Cardiac muscle cell (in vitro differentiated cells and primary cell): ENCODE results near the gene RNFT2. TPM values are rescaled to one million over a fixed set of nuclear protein-coding genes. Genes with fewer than 3 reads are reported as not detected.
"Not testable (repeated sequence)": the region's sequence is repeated elsewhere in the genome, so short reads cannot be mapped to it uniquely, and the experiment has no call there.

Experiments
- DNase-seq, 2 donors: peaks; one replicate each; pipeline versions ENCODE4 v3.0.0 to v3.0.0-alpha.2; 2010 to 2017; ENCODE audit warnings: low read depth in 1 of 2, low spot score in 1 of 2
- H3K27ac ChIP-seq: fragments of 200-600 bp; sonication (generic); 2 replicates; pipeline ENCODE4 v1.5.1; 2016
- H3K27me3 ChIP-seq: fragments of 200-600 bp; sonication (generic); 2 replicates; pipeline ENCODE4 v1.6.0; 2016; ENCODE audit warnings: control low read depth
- H3K36me3 ChIP-seq: fragments of 200-600 bp; sonication (generic); 2 replicates; pipeline ENCODE4 v1.5.1; 2016; ENCODE audit warnings: control low read depth
- H3K4me1 ChIP-seq: fragments of 200-600 bp; sonication (generic); 2 replicates; pipeline ENCODE4 v1.8.1; 2017; ENCODE audit warnings: low read depth, mild to moderate bottlenecking, mixed run types
- H3K4me3 ChIP-seq: fragments of 200-600 bp; sonication (generic); 2 replicates; pipeline ENCODE4 v1.5.1; 2016; ENCODE audit warnings: mild to moderate bottlenecking
- H3K9me3 ChIP-seq: fragments of 200-600 bp; sonication (generic); 2 replicates; pipeline ENCODE4 v1.5.1; 2017; ENCODE audit warnings: low read depth, mild to moderate bottlenecking, control low read depth
- CTCF ChIP-seq: IDR thresholded peaks from 2 replicates; pipeline ENCODE4 v1.5.1; 2012; ENCODE audit warnings: low read depth, mild to moderate bottlenecking, low read length
- polyA plus RNA-seq: library from polyadenylated mRNA; unstranded; fragments of >200 nt; fragmentation: Nextera tagmentation; extraction: Ambion mirVana; gene quantifications from 2 replicates; pipeline ENCODE4 v1.2.1, GENCODE V29; 2016
- total RNA-seq: library from RNA; depleted of rRNA; stranded (reverse); fragments of >200 nt; gene quantifications from 2 replicates; pipeline ENCODE4 v1.2.3, GENCODE V29; 2016

Gene RNFT2
- total and polyA plus RNA-seq, 2 experiments from 2014 or later = 11.0 to 19.1 TPM

- H3K4me3 ChIP-seq = no peak overlapping the region
- no peak for DNase-seq
- peaks cover under 1% of the 10 kb centered on the region for H3K36me3 ChIP-seq
Measured at GRCh38 chr12:116739381-116739887, 1.3 kb downstream of the RNFT2 start.

GRCh38 chr12:116742787-116743186, 4.7 kb downstream of the RNFT2 start:
- H3K27ac ChIP-seq, H3K36me3 ChIP-seq, H3K4me1 ChIP-seq, H3K27me3 ChIP-seq, H3K9me3 ChIP-seq, DNase-seq, H3K4me3 ChIP-seq: not testable (repeated sequence)

More at GRCh38 chr12:116739381-116739887, 1.3 kb downstream of the RNFT2 start:
- H3K4me1 ChIP-seq = no peaks in the 10 kb centered on the region
- H3K27me3 ChIP-seq = no peaks in the 10 kb centered on the region
- H3K9me3 ChIP-seq = no peaks in the 10 kb centered on the region
- no peak overlapping the region for H3K27ac ChIP-seq
- TF ChIP-seq CTCF = no peak

GRCh38 chr12:116744766-116745165, 6.7 kb downstream of the RNFT2 start:
- H3K4me3 ChIP-seq = no peak overlapping the region

GRCh38 chr12:116745554-116745953, 7.4 kb downstream of the RNFT2 start:
- no peaks in the 10 kb centered on the region for H3K4me1 ChIP-seq
- no peaks in the 10 kb centered on the region for H3K27me3 ChIP-seq
- no peak overlapping the region for H3K27ac ChIP-seq
- no peaks in the 10 kb centered on the region for H3K9me3 ChIP-seq
- no peak for TF ChIP-seq CTCF
- H3K36me3 ChIP-seq = no peaks in the 10 kb centered on the region
- DNase-seq = no peak
- H3K4me3 ChIP-seq = no peak overlapping the region

More at GRCh38 chr12:116744766-116745165, 6.7 kb downstream of the RNFT2 start:
- Histone ChIP-seq H3K9me3 (no peaks in the 10 kb centered on the region), H3K27me3 (no peaks in the 10 kb centered on the region), H3K27ac (no peak overlapping the region), H3K36me3 (no peaks in the 10 kb centered on the region), H3K4me1 (no peaks in the 10 kb centered on the region)
- no peak for DNase-seq
- TF ChIP-seq CTCF = no peak

GRCh38 chr12:116749884-116750283, 11.8 kb downstream of the RNFT2 start:
- H3K4me1 ChIP-seq = no peaks in the 10 kb centered on the region
- no peaks in the 10 kb centered on the region for H3K36me3 ChIP-seq
- H3K4me3 ChIP-seq = no peak overlapping the region
- DNase-seq = no peak
- no peak for TF ChIP-seq CTCF
- H3K9me3 ChIP-seq = no peaks in the 10 kb centered on the region
- no peaks in the 10 kb centered on the region for H3K27me3 ChIP-seq
- H3K27ac ChIP-seq = no peak overlapping the region

- Histone ChIP-seq H3K27ac (no peak overlapping the region), H3K4me1 (no peaks in the 10 kb centered on the region), H3K4me3 (no peak overlapping the region), H3K36me3 (no peaks in the 10 kb centered on the region), H3K27me3 (no peaks in the 10 kb centered on the region), H3K9me3 (no peaks in the 10 kb centered on the region)
- no peak for DNase-seq
- TF ChIP-seq CTCF = no peak
Measured at GRCh38 chr12:116750298-116750697, 12.2 kb downstream of the RNFT2 start.

GRCh38 chr12:116754097-116754496, 16.0 kb downstream of the RNFT2 start:
- H3K36me3 ChIP-seq, H3K4me3 ChIP-seq, H3K4me1 ChIP-seq, DNase-seq, H3K27ac ChIP-seq, H3K27me3 ChIP-seq, H3K9me3 ChIP-seq: not testable (repeated sequence)

- H3K36me3 ChIP-seq, H3K27ac ChIP-seq: not testable (repeated sequence)
Measured at GRCh38 chr12:116754783-116755182, 16.7 kb downstream of the RNFT2 start.

More at GRCh38 chr12:116754783-116755182, 16.7 kb downstream of the RNFT2 start:
- not testable (repeated sequence) for H3K9me3 ChIP-seq, H3K27me3 ChIP-seq, DNase-seq, H3K4me3 ChIP-seq, H3K4me1 ChIP-seq
